HG02973 (cell line): ENCODE results near the gene NLRP1.

Source experiments
- ATAC-seq: cut with Tn5 transposase; IDR thresholded peaks from one replicate; pipeline ENCODE4 v1.9.1; 2021; ENCODE audit warnings: moderate library complexity; ENCODE audit not compliant: unreplicated experiment

Gene NLRP1

GRCh38 chr17:5584383-5585286, at the start of gene NLRP1:
NLRP1 (minus strand) TSS chr17:5584509; CDS start chr17:5583957, 552 bp downstream.
- ATAC-seq: peak; percentile 78

- ATAC-seq: no peak
Measured at GRCh38 chr17:5631958-5632590, 47.8 kb upstream of the NLRP1 start.

GRCh38 chr17:5630434-5630833, 46.1 kb upstream of the NLRP1 start:
- no peak for ATAC-seq

- ATAC-seq: no peak
Measured at GRCh38 chr17:5629128-5629527, 44.8 kb upstream of the NLRP1 start.

GRCh38 chr17:5628262-5628661, 44.0 kb upstream of the NLRP1 start:
- ATAC-seq: no peak

- no peak for ATAC-seq
Measured at GRCh38 chr17:5624211-5624610, 39.9 kb upstream of the NLRP1 start.

GRCh38 chr17:5621729-5622128, 37.4 kb upstream of the NLRP1 start:
- no peak for ATAC-seq

GRCh38 chr17:5621026-5621425, 36.7 kb upstream of the NLRP1 start:
- no peak for ATAC-seq

- ATAC-seq: no peak
Measured at GRCh38 chr17:5619088-5619740, 34.9 kb upstream of the NLRP1 start.

GRCh38 chr17:5618476-5618875, 34.2 kb upstream of the NLRP1 start:
- ATAC-seq: no peak

GRCh38 chr17:5615476-5615875, 31.2 kb upstream of the NLRP1 start:
- ATAC-seq: no peak

GRCh38 chr17:5610956-5611355, 26.6 kb upstream of the NLRP1 start:
- no peak for ATAC-seq

GRCh38 chr17:5608399-5609112, 24.2 kb upstream of the NLRP1 start:
- no peak for ATAC-seq

- no peak for ATAC-seq
Measured at GRCh38 chr17:5607946-5608345, 23.6 kb upstream of the NLRP1 start.

- no peak for ATAC-seq
Measured at GRCh38 chr17:5605452-5605851, 21.1 kb upstream of the NLRP1 start.

GRCh38 chr17:5600041-5600440, 15.7 kb upstream of the NLRP1 start:
- ATAC-seq: no peak

GRCh38 chr17:5598457-5598856, 14.1 kb upstream of the NLRP1 start:
- no peak for ATAC-seq

- no peak for ATAC-seq
Measured at GRCh38 chr17:5596421-5596820, 12.1 kb upstream of the NLRP1 start.

- no peak for ATAC-seq
Measured at GRCh38 chr17:5595831-5596230, 11.5 kb upstream of the NLRP1 start.

GRCh38 chr17:5592382-5592781, 8.1 kb upstream of the NLRP1 start:
- no peak for ATAC-seq

GRCh38 chr17:5591966-5592365, 7.7 kb upstream of the NLRP1 start:
- ATAC-seq: no peak
